ENCODE data around the gene SQOR. TPM values are rescaled to one million over a fixed set of nuclear protein-coding genes. Genes with fewer than 3 reads are reported as not detected.

The SQOR gene
- total RNA-seq, 3 donors from 2014 or later: 34.4 to 58.4 (median 39.4) TPM

GRCh38 chr15:45689616-45690015, 54.8 kb downstream of the SQOR start:
- Mint-ChIP-seq H3K27me3 (ENCODE audit: low read depth) (no peaks in the 10 kb centered on the region), H3K36me3 (ENCODE audit: insufficient read depth) (peaks cover 40% of the 10 kb centered on the region), H3K4me1 (ENCODE audit: low read depth) (no peaks in the 10 kb centered on the region), H3K9me3 (no peaks in the 10 kb centered on the region), H3K4me3 (no peak overlapping the region)
- DNase-seq: no peak
- ATAC-seq: no peak

- ATAC-seq (no peak), DNase-seq (no peak)
- Mint-ChIP-seq H3K36me3 (ENCODE audit: insufficient read depth) (peaks cover 30% of the 10 kb centered on the region), H3K4me1 (ENCODE audit: low read depth) (no peaks in the 10 kb centered on the region), H3K9me3 (no peaks in the 10 kb centered on the region), H3K27me3 (ENCODE audit: low read depth) (no peaks in the 10 kb centered on the region), H3K4me3 (no peak overlapping the region)
Measured at GRCh38 chr15:45690581-45691260, 55.9 kb downstream of the SQOR start.

- Mint-ChIP-seq H3K4me1 (ENCODE audit: low read depth) (peaks cover 13% of the 10 kb centered on the region), H3K27me3 (ENCODE audit: low read depth) (peaks cover 3% of the 10 kb centered on the region)
Measured at GRCh38 chr15:45701108-45701507, 66.3 kb downstream of the SQOR start.

GRCh38 chr15:45702041-45702440, 67.2 kb downstream of the SQOR start:
- H3K36me3 Mint-ChIP-seq (ENCODE audit: insufficient read depth): no peaks in the 10 kb centered on the region
- H3K4me3 Mint-ChIP-seq: no peak overlapping the region
- no peaks in the 10 kb centered on the region for H3K9me3 Mint-ChIP-seq
- peaks cover 13% of the 10 kb centered on the region for H3K4me1 Mint-ChIP-seq (ENCODE audit: low read depth)
- DNase-seq: no peak
- H3K27me3 Mint-ChIP-seq (ENCODE audit: low read depth): peaks cover 3% of the 10 kb centered on the region
- no peak for ATAC-seq

More at GRCh38 chr15:45701108-45701507, 66.3 kb downstream of the SQOR start:
- DNase-seq (no peak), ATAC-seq (no peak)
- Mint-ChIP-seq H3K4me3 (no peak overlapping the region), H3K9me3 (no peaks in the 10 kb centered on the region), H3K36me3 (ENCODE audit: insufficient read depth) (no peaks in the 10 kb centered on the region)

GRCh38 chr15:45703670-45704328, 69.0 kb downstream of the SQOR start:
- ATAC-seq (no peak), DNase-seq (no peak)
- Mint-ChIP-seq H3K27me3 (ENCODE audit: low read depth) (peaks cover 3% of the 10 kb centered on the region), H3K4me3 (peak overlapping the region; percentile 79), H3K36me3 (ENCODE audit: insufficient read depth) (no peaks in the 10 kb centered on the region), H3K9me3 (no peaks in the 10 kb centered on the region), H3K4me1 (ENCODE audit: low read depth) (peaks cover 13% of the 10 kb centered on the region)

- no peaks in the 10 kb centered on the region for H3K36me3 Mint-ChIP-seq (ENCODE audit: insufficient read depth)
- ATAC-seq: peak; percentile 34 to 48
Measured at GRCh38 chr15:45704329-45705249, 69.8 kb downstream of the SQOR start.

GRCh38 chr15:45705510-45706473, 71.0 kb downstream of the SQOR start:
- peak; percentile 83 for ATAC-seq

More at GRCh38 chr15:45704329-45705249, 69.8 kb downstream of the SQOR start:
- peak overlapping the region; percentile 87 for H3K4me3 Mint-ChIP-seq
- peaks cover 3% of the 10 kb centered on the region for H3K27me3 Mint-ChIP-seq (ENCODE audit: low read depth)
- DNase-seq: peak; percentile 16
- H3K4me1 Mint-ChIP-seq (ENCODE audit: low read depth): peaks cover 13% of the 10 kb centered on the region
- H3K9me3 Mint-ChIP-seq: no peaks in the 10 kb centered on the region

GRCh38 chr15:45710657-45711056, 75.8 kb downstream of the SQOR start:
- H3K36me3 Mint-ChIP-seq (ENCODE audit: insufficient read depth): no peaks in the 10 kb centered on the region
- H3K4me3 Mint-ChIP-seq: no peak overlapping the region
- DNase-seq (no peak), ATAC-seq (no peak)
- peaks cover 9% of the 10 kb centered on the region for H3K27me3 Mint-ChIP-seq (ENCODE audit: low read depth)
- no peaks in the 10 kb centered on the region for H3K9me3 Mint-ChIP-seq
- peaks cover 4% of the 10 kb centered on the region for H3K4me1 Mint-ChIP-seq (ENCODE audit: low read depth)

More at GRCh38 chr15:45705510-45706473, 71.0 kb downstream of the SQOR start:
- DNase-seq: peak; percentile 61
- H3K27me3 Mint-ChIP-seq (ENCODE audit: low read depth): peaks cover 3% of the 10 kb centered on the region
- no peaks in the 10 kb centered on the region for H3K36me3 Mint-ChIP-seq (ENCODE audit: insufficient read depth)
- no peaks in the 10 kb centered on the region for H3K9me3 Mint-ChIP-seq
- H3K4me1 Mint-ChIP-seq (ENCODE audit: low read depth): peaks cover 13% of the 10 kb centered on the region
- peak overlapping the region; percentile 87 for H3K4me3 Mint-ChIP-seq

- H3K4me1 Mint-ChIP-seq (ENCODE audit: low read depth): no peaks in the 10 kb centered on the region
- no peak overlapping the region for H3K4me3 Mint-ChIP-seq
Measured at GRCh38 chr15:45714590-45715488, 80.0 kb downstream of the SQOR start.

GRCh38 chr15:45715528-45715927, 80.7 kb downstream of the SQOR start:
- Mint-ChIP-seq H3K36me3 (ENCODE audit: insufficient read depth) (no peaks in the 10 kb centered on the region), H3K4me1 (ENCODE audit: low read depth) (no peaks in the 10 kb centered on the region), H3K4me3 (no peak overlapping the region), H3K27me3 (ENCODE audit: low read depth) (peaks cover 18% of the 10 kb centered on the region), H3K9me3 (no peaks in the 10 kb centered on the region)
- no peak for ATAC-seq
- DNase-seq: no peak

More at GRCh38 chr15:45714590-45715488, 80.0 kb downstream of the SQOR start:
- H3K9me3 Mint-ChIP-seq: no peaks in the 10 kb centered on the region
- peak in 1 of 2 donors; percentile 51 for ATAC-seq
- peak; percentile 12 for DNase-seq
- no peaks in the 10 kb centered on the region for H3K36me3 Mint-ChIP-seq (ENCODE audit: insufficient read depth)
- peaks cover 17% of the 10 kb centered on the region for H3K27me3 Mint-ChIP-seq (ENCODE audit: low read depth)

GRCh38 chr15:45719490-45719889, 84.7 kb downstream of the SQOR start:
- H3K36me3 Mint-ChIP-seq (ENCODE audit: insufficient read depth): no peaks in the 10 kb centered on the region
- ATAC-seq (no peak), DNase-seq (no peak)
- no peak overlapping the region for H3K4me3 Mint-ChIP-seq
- H3K9me3 Mint-ChIP-seq: no peaks in the 10 kb centered on the region
- H3K27me3 Mint-ChIP-seq (ENCODE audit: low read depth): peaks cover 24% of the 10 kb centered on the region
- H3K4me1 Mint-ChIP-seq (ENCODE audit: low read depth): no peaks in the 10 kb centered on the region

GRCh38 chr15:45720183-45720582, 85.4 kb downstream of the SQOR start:
- Mint-ChIP-seq H3K4me3 (no peak overlapping the region), H3K27me3 (ENCODE audit: low read depth) (peaks cover 24% of the 10 kb centered on the region)
- ATAC-seq: no peak

GRCh38 chr15:45728641-45729040, 93.8 kb downstream of the SQOR start:
- ATAC-seq: no peak
- no peaks in the 10 kb centered on the region for H3K9me3 Mint-ChIP-seq
- H3K36me3 Mint-ChIP-seq (ENCODE audit: insufficient read depth): no peaks in the 10 kb centered on the region
- no peak for DNase-seq
- peaks cover 36% of the 10 kb centered on the region for H3K27me3 Mint-ChIP-seq (ENCODE audit: low read depth)
- H3K4me1 Mint-ChIP-seq (ENCODE audit: low read depth): no peaks in the 10 kb centered on the region
- H3K4me3 Mint-ChIP-seq: no peak overlapping the region

More at GRCh38 chr15:45720183-45720582, 85.4 kb downstream of the SQOR start:
- Mint-ChIP-seq H3K4me1 (ENCODE audit: low read depth) (no peaks in the 10 kb centered on the region), H3K36me3 (ENCODE audit: insufficient read depth) (no peaks in the 10 kb centered on the region), H3K9me3 (no peaks in the 10 kb centered on the region)
- DNase-seq: no peak
